DND-41 (cell line): ENCODE data around the gene BABAM1.

Source experiments
- CTCF ChIP-seq: IDR thresholded peaks from 2 replicates; pipeline ENCODE4 v1.5.1; 2012; ENCODE audit warnings: borderline replicate concordance, low read length, moderate library complexity, mild to moderate bottlenecking; ENCODE audit not compliant: poor library complexity, severe bottlenecking; ENCODE audit errors: extremely low read depth
- EZH2 ChIP-seq: IDR thresholded peaks from 3 replicates; pipeline ENCODE4 v1.6.1; 2012; ENCODE audit warnings: borderline replicate concordance, low read depth, mild to moderate bottlenecking, moderate library complexity, low read length, inconsistent platforms; ENCODE audit not compliant: severe bottlenecking

DNA sequence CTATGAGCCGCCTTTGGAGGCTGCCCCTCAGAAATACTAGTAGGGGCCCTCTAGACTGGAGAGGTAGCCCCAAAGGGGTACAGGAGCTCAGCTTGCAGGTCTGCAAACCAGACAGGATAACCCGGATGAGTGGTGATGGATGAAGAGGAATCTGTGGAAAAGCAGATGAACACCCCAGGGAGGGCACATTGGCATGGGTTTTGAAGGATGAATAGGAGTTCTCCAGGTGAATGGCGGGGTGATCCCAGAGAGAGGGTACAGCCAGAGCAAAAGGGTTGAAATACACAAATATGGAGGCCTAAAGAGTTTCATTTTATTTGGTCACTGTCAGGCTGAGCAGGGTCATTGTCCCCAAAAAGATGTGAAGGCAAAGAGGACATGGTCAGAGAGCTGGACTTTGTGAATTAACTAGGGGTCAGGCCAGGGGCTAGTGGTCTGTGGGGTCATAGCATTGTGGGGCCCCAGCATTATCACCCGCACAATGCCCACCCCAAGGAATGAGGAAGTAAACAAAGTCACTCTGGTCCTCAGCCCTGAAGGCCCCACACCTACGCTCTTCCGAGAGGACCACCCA lies 26.3 kb upstream of the BABAM1 start:
- TF ChIP-seq CTCF (no peak), EZH2 (no peak)
